HG03575 (cell line): ENCODE data around the gene ERP27.
A peak's percentile ranks its signal among the peaks of the same experiment; 100 is the strongest.

ENCODE experiments used
- ATAC-seq: cut with Tn5 transposase; IDR thresholded peaks from one replicate; pipeline ENCODE4 v1.9.1; 2021; ENCODE audit not compliant: unreplicated experiment, insufficient number of reproducible peaks, low FRiP score; ENCODE audit errors: extremely low read depth

The ERP27 gene

GRCh38 chr12:14938301-14938700, at the start of gene ERP27:
TSS of gene ERP27 (minus strand) at chr12:14938537. CDS start at chr12:14938508, 29 bp downstream.
- no peak for ATAC-seq

DNA sequence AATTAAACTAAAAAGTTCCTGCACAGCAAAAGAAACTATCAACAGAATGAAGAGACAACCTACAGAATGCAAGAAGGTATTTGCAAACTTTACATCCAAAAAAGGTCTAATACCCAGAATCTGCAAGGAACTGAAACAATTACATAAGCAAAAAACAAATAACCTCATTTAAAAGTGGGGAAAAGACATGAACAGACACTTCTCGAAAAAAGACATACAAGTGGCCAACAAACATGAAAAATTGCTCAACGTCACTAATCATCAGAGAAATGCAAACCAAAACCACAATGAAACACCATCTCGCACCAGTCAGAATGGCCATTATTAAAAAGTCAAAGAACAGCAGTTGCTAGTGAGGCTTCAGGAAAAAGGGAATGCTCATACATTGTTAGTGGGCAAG, 49.7 kb upstream of the ERP27 start:
- no peak for ATAC-seq

GRCh38 chr12:14986449-14986848, 48.1 kb upstream of the ERP27 start:
- ATAC-seq, result no peak

DNA sequence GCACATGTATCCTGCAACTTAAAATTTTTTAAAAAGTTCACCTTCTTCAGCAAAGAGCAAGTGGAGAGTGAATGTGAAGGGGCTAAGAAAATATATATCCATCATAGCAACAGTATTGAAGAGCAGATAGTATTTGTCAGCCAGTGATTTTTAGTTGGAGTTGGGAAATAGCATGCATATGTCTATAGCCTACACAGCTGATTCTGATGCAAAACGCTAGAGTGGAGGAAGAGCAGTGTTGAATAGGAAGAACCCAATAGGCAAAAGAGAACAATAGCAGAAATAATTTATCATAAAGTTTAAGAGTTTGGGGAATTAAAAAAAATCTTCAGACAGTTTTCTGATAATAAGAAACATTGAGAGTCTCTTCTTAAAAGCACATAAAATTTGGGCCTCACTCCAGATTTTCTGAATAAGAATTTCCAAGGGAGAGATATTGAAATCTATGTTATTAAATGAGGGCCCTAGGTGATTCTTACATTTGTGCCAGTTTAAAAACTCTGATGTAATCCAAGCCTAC, 46.5 kb upstream of the ERP27 start:
- no peak for ATAC-seq

DNA sequence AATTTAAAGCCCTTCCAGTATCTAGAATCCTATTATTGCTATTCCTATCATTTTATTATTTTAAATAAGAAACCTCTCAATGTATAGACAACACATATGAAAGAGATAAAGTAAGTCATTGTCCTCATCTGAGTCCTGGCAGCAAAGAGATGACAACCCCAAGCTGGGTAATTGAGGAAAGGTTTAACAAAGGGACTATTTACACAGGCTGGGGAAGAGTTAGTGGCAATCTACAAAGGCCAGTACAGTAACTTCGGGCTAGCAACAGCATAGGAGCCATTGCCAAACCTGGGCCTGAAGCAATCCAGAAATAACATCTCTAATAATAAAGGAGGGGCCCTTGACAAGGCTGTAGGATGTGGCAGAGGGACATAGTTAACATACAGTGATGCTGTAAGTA, 45.7 kb upstream of the ERP27 start:
- no peak for ATAC-seq

DNA sequence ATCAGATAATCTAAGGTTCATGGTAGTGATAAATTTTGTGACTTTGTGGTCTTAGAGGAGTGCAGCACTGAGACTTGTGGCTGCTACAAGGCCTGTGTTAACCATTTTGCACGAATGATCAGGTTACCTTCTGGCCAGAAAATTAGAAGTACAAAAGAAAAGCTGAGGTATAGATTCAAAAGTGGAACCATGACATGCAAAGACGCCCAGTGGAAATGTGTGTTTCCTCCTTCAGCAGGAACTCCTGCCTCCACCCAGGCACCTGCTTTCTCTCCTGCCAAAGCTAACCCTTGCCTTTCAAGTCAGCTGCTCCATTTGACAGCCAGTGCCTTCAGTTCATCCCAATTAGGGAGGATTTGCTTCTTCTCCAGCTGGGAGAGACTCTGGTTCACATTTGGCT, 44.7 kb upstream of the ERP27 start:
- ATAC-seq, result no peak

GRCh38 chr12:14982562-14982961, 44.2 kb upstream of the ERP27 start:
- ATAC-seq, result no peak

DNA sequence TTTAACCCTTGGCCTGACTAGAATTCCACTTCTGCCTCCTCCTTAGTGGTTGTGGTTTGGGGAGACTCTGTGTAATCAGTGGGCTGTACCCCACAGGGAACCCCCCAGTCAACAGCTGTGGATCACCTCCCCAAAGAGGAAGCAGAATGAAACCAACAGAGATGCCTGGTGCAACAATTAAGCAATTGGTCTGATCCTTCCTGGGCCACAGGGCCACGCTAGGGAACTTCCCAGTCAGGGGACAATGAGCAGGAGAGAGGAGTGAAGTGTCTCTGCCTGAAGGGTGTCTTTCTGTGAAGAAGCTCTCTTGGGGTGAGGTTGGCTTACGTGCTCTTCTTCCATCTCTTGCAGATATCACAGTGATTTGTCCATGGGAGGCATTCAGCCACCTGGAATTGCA, 42.7 kb upstream of the ERP27 start:
- no peak for ATAC-seq

GRCh38 chr12:14979468-14979867, 41.1 kb upstream of the ERP27 start:
- no peak for ATAC-seq

DNA sequence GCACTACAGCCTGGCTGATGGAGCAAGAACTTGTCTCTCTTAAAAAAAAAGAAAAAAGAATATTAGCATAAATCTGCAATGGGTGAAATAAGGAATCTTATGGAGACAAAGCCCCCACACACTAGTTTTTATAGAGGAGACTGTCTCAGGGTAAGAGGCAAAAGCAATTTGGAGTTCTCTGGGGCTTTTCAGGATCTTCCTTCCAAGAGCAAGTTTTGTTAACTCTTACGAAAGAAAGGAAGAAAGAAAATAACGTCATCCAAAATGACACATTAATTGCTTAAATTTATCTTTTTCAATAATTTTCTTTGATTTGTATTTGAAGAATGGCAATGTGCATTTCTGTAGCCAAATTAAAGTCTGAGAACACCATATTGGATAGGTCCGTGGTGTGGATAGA, 38.3 kb upstream of the ERP27 start:
- ATAC-seq, result no peak

DNA sequence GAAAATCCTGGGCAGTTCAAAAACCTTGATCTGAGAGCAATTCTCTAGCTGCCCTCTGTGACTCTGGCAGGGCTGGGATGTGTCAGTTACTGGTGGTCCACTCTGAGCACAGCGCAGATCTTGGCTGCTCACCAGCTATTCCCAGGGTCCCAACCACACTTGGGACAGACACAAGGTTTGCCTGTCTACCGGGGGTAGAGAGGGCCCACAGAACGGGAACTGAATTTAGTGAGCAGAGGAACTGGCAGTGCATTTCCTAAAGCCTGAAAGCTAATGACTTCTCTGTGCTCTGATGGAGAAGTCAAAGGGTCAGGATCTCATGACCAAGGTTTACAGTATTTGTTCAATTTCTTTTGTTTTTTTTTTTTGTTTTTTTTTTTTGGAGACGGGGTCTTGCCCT, 37.1 kb upstream of the ERP27 start:
- no peak for ATAC-seq

GRCh38 chr12:14974633-14975032, 36.3 kb upstream of the ERP27 start:
- no peak for ATAC-seq

- ATAC-seq, result no peak
These were observed 34.5 kb upstream of the ERP27 start, which contains the start of gene PDE6H for GRCh38 chr12:14972816-14973215. TSS of gene PDE6H (plus strand) at chr12:14973042. CDS start at chr12:14978013, 4,971 bp downstream.

- no peak for ATAC-seq
These were observed 32.1 kb upstream of the ERP27 start for GRCh38 chr12:14970473-14970872.

GRCh38 chr12:14968478-14968877, 30.1 kb upstream of the ERP27 start:
- no peak for ATAC-seq

DNA sequence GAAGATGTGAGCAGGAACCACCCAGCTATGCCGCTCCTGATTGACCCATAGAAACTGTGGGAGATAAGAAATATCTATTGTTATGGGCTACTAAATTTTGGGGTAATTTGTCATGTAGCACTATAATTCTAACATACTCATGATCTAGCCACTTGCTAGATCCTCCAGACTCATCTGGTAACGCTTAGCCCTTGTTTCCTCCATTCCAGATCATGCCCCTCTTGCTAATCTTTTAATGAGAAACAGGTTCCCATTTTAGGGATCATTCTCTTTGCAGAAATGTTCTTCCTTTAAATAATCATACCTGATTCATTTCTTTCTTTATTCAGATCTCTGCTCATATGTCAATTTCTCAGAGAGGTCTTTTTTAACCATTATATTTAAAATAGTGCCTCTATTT, 26.9 kb upstream of the ERP27 start:
- ATAC-seq, result no peak

DNA sequence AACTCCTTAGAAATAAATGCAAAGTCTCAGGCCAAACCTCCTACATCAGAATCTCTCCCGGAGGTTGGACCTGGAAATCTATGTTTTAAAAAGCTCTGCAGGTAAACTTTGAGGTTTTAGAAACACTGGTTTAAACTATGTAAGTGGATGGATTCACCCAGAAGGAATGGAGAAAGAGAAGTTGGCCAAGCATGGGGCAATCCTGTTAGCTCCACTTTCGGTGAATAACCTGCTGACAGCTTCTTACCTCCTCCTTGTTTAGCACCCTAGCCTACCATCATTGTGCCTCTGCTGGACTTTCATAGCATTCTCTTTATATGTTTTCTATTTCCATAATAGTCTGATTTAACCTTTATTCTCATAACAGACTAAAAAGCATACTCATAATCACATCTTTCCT, 26.1 kb upstream of the ERP27 start:
- ATAC-seq, result no peak

GRCh38 chr12:14963520-14963919, 25.2 kb upstream of the ERP27 start:
- no peak for ATAC-seq

- no peak for ATAC-seq
These were observed 24.5 kb upstream of the ERP27 start for GRCh38 chr12:14962797-14963196.

DNA sequence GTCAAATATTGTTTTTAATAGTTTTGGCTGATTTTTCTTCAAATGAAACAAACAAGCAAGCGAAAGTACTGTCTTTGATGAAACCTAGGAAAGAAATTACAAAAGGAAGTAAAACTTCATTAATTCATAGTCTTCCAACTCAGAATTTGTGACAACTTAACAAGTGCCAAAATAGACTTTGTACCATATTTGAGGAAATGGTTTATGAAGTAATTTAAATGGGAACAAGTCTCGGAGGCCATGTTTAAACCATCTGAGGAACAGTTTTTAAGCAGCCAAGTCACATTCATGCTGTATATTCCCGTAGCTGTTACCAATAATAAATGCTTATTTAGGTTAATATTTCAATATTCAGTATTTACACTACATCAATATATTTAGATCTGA, 23.8 kb upstream of the ERP27 start:
- ATAC-seq, result no peak

- peak; percentile 57 for ATAC-seq
These were observed 23.3 kb upstream of the ERP27 start, which contains the start of gene ARHGDIB for GRCh38 chr12:14961466-14962152. TSS of gene ARHGDIB (minus strand) at chr12:14961601. CDS start at chr12:14950712, 10,889 bp downstream.
